ENCODE results near the gene DYSF. TPM values are rescaled to one million over a fixed set of nuclear protein-coding genes. Genes with fewer than 3 reads are reported as not detected.

Gene DYSF
- total RNA-seq, 1 experiment from 2014 or later, result 0.24 TPM

- H3K27me3 ChIP-seq (replicated peaks; ENCODE audit: insufficient read depth, low read depth, low read length, poor library complexity), result no peaks in the 10 kb centered on the region
- ChIA-PET CTCF (no interaction called here), POLR2A (ENCODE audit: low non-redundant PET) (no interaction called here)
- H3K4me1 ChIP-seq (ENCODE audit: insufficient read depth, low read length, poor library complexity, severe bottlenecking), result no peaks in the 10 kb centered on the region
- H3K9me3 ChIP-seq (ENCODE audit: low read depth, low read length, poor library complexity, severe bottlenecking), result no peaks in the 10 kb centered on the region
- H3K27ac ChIP-seq (ENCODE audit: low read depth, low read length, poor library complexity, severe bottlenecking), result no peak overlapping the region
- intact Hi-C loops (cut with micrococcal nuclease; ENCODE audit: unreplicated experiment), result loop anchor here (10.0 kb wide), 1 partner anchor 530 kb away; the partner anchor contains the start of gene CYP26B1
- no peaks in the 10 kb centered on the region for H3K36me3 ChIP-seq (ENCODE audit: insufficient read depth, low read length, poor library complexity, severe bottlenecking)
- H3K4me3 ChIP-seq (ENCODE audit: low read depth, low read length, poor library complexity, severe bottlenecking), result no peak overlapping the region
- TF ChIP-seq EZH2 (IDR thresholded peaks at IDR 0.05; ENCODE audit: borderline replicate concordance, low read depth, low read length, poor library complexity, severe bottlenecking), result no peak
- TF ChIP-seq, protein P1, sequence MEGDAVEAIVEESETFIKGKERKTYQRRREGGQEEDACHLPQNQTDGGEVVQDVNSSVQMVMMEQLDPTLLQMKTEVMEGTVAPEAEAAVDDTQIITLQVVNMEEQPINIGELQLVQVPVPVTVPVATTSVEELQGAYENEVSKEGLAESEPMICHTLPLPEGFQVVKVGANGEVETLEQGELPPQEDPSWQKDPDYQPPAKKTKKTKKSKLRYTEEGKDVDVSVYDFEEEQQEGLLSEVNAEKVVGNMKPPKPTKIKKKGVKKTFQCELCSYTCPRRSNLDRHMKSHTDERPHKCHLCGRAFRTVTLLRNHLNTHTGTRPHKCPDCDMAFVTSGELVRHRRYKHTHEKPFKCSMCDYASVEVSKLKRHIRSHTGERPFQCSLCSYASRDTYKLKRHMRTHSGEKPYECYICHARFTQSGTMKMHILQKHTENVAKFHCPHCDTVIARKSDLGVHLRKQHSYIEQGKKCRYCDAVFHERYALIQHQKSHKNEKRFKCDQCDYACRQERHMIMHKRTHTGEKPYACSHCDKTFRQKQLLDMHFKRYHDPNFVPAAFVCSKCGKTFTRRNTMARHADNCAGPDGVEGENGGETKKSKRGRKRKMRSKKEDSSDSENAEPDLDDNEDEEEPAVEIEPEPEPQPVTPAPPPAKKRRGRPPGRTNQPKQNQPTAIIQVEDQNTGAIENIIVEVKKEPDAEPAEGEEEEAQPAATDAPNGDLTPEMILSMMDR (conservative IDR thresholded peaks at IDR 0.05; ENCODE audit: low read depth, low read length), result no peak
- no peak for DNase-seq (ENCODE audit: low spot score)
- no TSS peak for BruUV-seq (replicated peaks)
Measured at GRCh38 chr2:71614976-71615766, 161.8 kb downstream of the DYSF start.

GRCh38 chr2:71615767-71616730 is 162.7 kb downstream of the DYSF start:
- no peak overlapping the region for H3K27ac ChIP-seq (ENCODE audit: low read depth, low read length, poor library complexity, severe bottlenecking)
- CTCF ChIA-PET, result no interaction called here
- no peak for TF ChIP-seq EZH2 (IDR thresholded peaks at IDR 0.05; ENCODE audit: borderline replicate concordance, low read depth, low read length, poor library complexity, severe bottlenecking)
- TF ChIP-seq, protein P1 (conservative IDR thresholded peaks at IDR 0.05; ENCODE audit: low read depth, low read length), result no peak
- H3K4me3 ChIP-seq (ENCODE audit: low read depth, low read length, poor library complexity, severe bottlenecking), result no peak overlapping the region
- no peak for DNase-seq (ENCODE audit: low spot score)
- no peaks in the 10 kb centered on the region for H3K9me3 ChIP-seq (ENCODE audit: low read depth, low read length, poor library complexity, severe bottlenecking)
- H3K36me3 ChIP-seq (ENCODE audit: insufficient read depth, low read length, poor library complexity, severe bottlenecking), result no peaks in the 10 kb centered on the region
- no peaks in the 10 kb centered on the region for H3K4me1 ChIP-seq (ENCODE audit: insufficient read depth, low read length, poor library complexity, severe bottlenecking)
- intact Hi-C loops (cut with micrococcal nuclease; ENCODE audit: unreplicated experiment), result loop anchor here (10.0 kb wide), 1 partner anchor 529 kb away; the partner anchor contains the start of gene CYP26B1
- no peaks in the 10 kb centered on the region for H3K27me3 ChIP-seq (replicated peaks; ENCODE audit: insufficient read depth, low read depth, low read length, poor library complexity)
- BruUV-seq (replicated peaks), result no TSS peak
- POLR2A ChIA-PET (ENCODE audit: low non-redundant PET), result no interaction called here

GRCh38 chr2:71617266-71617665 is 163.9 kb downstream of the DYSF start:
- BruUV-seq (replicated peaks), result no TSS peak
- TF ChIP-seq EZH2 (IDR thresholded peaks at IDR 0.05; ENCODE audit: borderline replicate concordance, low read depth, low read length, poor library complexity, severe bottlenecking), result no peak
- TF ChIP-seq, protein P1 (conservative IDR thresholded peaks at IDR 0.05; ENCODE audit: low read depth, low read length), result no peak
- Histone ChIP-seq H3K9me3 (ENCODE audit: low read depth, low read length, poor library complexity, severe bottlenecking) (no peaks in the 10 kb centered on the region), H3K27ac (ENCODE audit: low read depth, low read length, poor library complexity, severe bottlenecking) (no peak overlapping the region), H3K36me3 (ENCODE audit: insufficient read depth, low read length, poor library complexity, severe bottlenecking) (no peaks in the 10 kb centered on the region), H3K4me3 (ENCODE audit: low read depth, low read length, poor library complexity, severe bottlenecking) (no peak overlapping the region), H3K27me3 (replicated peaks; ENCODE audit: insufficient read depth, low read depth, low read length, poor library complexity) (no peaks in the 10 kb centered on the region), H3K4me1 (ENCODE audit: insufficient read depth, low read length, poor library complexity, severe bottlenecking) (no peaks in the 10 kb centered on the region)
- intact Hi-C loops (cut with micrococcal nuclease; ENCODE audit: unreplicated experiment), result loop anchor here (10.0 kb wide), 1 partner anchor 528 kb away; the partner anchor contains the start of gene CYP26B1
- no peak for DNase-seq (ENCODE audit: low spot score)
- POLR2A ChIA-PET (ENCODE audit: low non-redundant PET), result no interaction called here
- CTCF ChIA-PET, result no interaction called here
